Measurements from ENCODE around the gene ATP8B4. TPM values are rescaled to one million over a fixed set of nuclear protein-coding genes. Genes with fewer than 3 reads are reported as not detected.
"Not testable (repeated sequence)": the region's sequence is repeated elsewhere in the genome, so short reads cannot be mapped to it uniquely, and the experiment has no call there.

The ATP8B4 gene
- total and polyA plus RNA-seq, 3 donors from 2014 or later: 2.4 to 6.1 (median 2.5) TPM

GRCh38 chr15:50164458-50164857, 45.4 kb upstream of the ATP8B4 start:
- DNase-seq: no peak
- H3K4me1 ChIP-seq: no peaks in the 10 kb centered on the region
- intact Hi-C loops (cut with DNase I; ENCODE audit: low total_unique reads): no loop called here

GRCh38 chr15:50163719-50164410, 44.8 kb upstream of the ATP8B4 start:
- Histone ChIP-seq H3K9me3 (no peaks in the 10 kb centered on the region), H3K4me3 (no peak overlapping the region), H3K27ac (no peak overlapping the region), H3K27me3 (no peaks in the 10 kb centered on the region), H3K4me1 (no peaks in the 10 kb centered on the region), H3K36me3 (ENCODE audit: low read depth, missing control alignments) (no peaks in the 10 kb centered on the region)
- DNase-seq: no peak
- intact Hi-C loops (cut with DNase I; ENCODE audit: low total_unique reads): no loop called here
- no peak for TF ChIP-seq CTCF (IDR thresholded peaks at IDR 0.05)
- TF ChIP-seq POLR2A (IDR thresholded peaks at IDR 0.05): no peak
- 67 to 81% methylated on average over 2 of the region's 2 CpGs for whole genome bisulfite sequencing, 2 donors

More at GRCh38 chr15:50164458-50164857, 45.4 kb upstream of the ATP8B4 start:
- Histone ChIP-seq H3K9me3 (no peaks in the 10 kb centered on the region), H3K27me3 (no peaks in the 10 kb centered on the region), H3K4me3 (no peak overlapping the region), H3K27ac (no peak overlapping the region), H3K36me3 (ENCODE audit: low read depth, missing control alignments) (no peaks in the 10 kb centered on the region)
- WGBS, 2 donors: 95 to 100% methylated on average over 1 of the region's 1 CpG
- TF ChIP-seq CTCF (IDR thresholded peaks at IDR 0.05) (no peak), POLR2A (IDR thresholded peaks at IDR 0.05) (no peak)

GRCh38 chr15:50162969-50163718, 44.1 kb upstream of the ATP8B4 start:
- intact Hi-C loops (cut with DNase I; ENCODE audit: low total_unique reads): no loop called here
- Histone ChIP-seq H3K4me3 (no peak overlapping the region), H3K36me3 (ENCODE audit: low read depth, missing control alignments) (no peaks in the 10 kb centered on the region), H3K27me3 (no peaks in the 10 kb centered on the region), H3K27ac (no peak overlapping the region), H3K4me1 (no peaks in the 10 kb centered on the region), H3K9me3 (no peaks in the 10 kb centered on the region)
- TF ChIP-seq CTCF (IDR thresholded peaks at IDR 0.05) (no peak), POLR2A (IDR thresholded peaks at IDR 0.05) (no peak)
- WGBS, 2 donors: 71 to 88% methylated on average over 2 of the region's 2 CpGs
- DNase-seq: no peak

GRCh38 chr15:50158236-50158635, 39.2 kb upstream of the ATP8B4 start:
- 80 to 91% methylated on average over 3 to 16 of the region's 28 CpGs for WGBS, 2 donors
- H3K36me3 ChIP-seq (ENCODE audit: low read depth, missing control alignments); H3K9me3 ChIP-seq; H3K4me1 ChIP-seq; intact Hi-C loops (cut with DNase I; ENCODE audit: low total_unique reads); H3K27ac ChIP-seq; H3K4me3 ChIP-seq; DNase-seq; H3K27me3 ChIP-seq: not testable (repeated sequence)

GRCh38 chr15:50151476-50151875, 32.4 kb upstream of the ATP8B4 start:
- H3K4me3 ChIP-seq: no peak overlapping the region
- no peaks in the 10 kb centered on the region for H3K4me1 ChIP-seq
- H3K9me3 ChIP-seq: no peaks in the 10 kb centered on the region
- no peaks in the 10 kb centered on the region for H3K27me3 ChIP-seq
- DNase-seq: no peak
- intact Hi-C loops (cut with DNase I; ENCODE audit: low total_unique reads): no loop called here
- 94 to 97% methylated on average over 2 of the region's 2 CpGs for WGBS, 2 donors
- no peak overlapping the region for H3K27ac ChIP-seq
- H3K36me3 ChIP-seq (ENCODE audit: low read depth, missing control alignments): no peaks in the 10 kb centered on the region
- TF ChIP-seq POLR2A (IDR thresholded peaks at IDR 0.05) (no peak), CTCF (IDR thresholded peaks at IDR 0.05) (no peak)

Data from testis (tissue), 3 donors.